Osteocyte (in vitro differentiated cells): ENCODE data around the gene CCDC78. TPM values are rescaled to one million over a fixed set of nuclear protein-coding genes. Genes with fewer than 3 reads are reported as not detected.

Experiments
- DNase-seq: peaks from one replicate; pipeline ENCODE4 v3.0.0; 2021; ENCODE audit warnings: mixed read lengths; ENCODE audit not compliant: unreplicated experiment; ENCODE audit errors: extremely low spot score
- H3K27ac Mint-ChIP-seq: one replicate; pipeline ENCODE4 v1.8.0; 2021; ENCODE audit warnings: mild to moderate bottlenecking, mixed read lengths; ENCODE audit not compliant: unreplicated experiment
- H3K27me3 Mint-ChIP-seq: one replicate; pipeline ENCODE4 v1.8.0; 2021; ENCODE audit warnings: mixed read lengths; ENCODE audit not compliant: unreplicated experiment
- H3K36me3 Mint-ChIP-seq: one replicate; pipeline ENCODE4 v1.8.0; 2021; ENCODE audit warnings: mixed read lengths; ENCODE audit not compliant: unreplicated experiment
- H3K4me1 Mint-ChIP-seq: one replicate; pipeline ENCODE4 v1.8.0; 2021; ENCODE audit warnings: mixed read lengths; ENCODE audit not compliant: unreplicated experiment
- H3K4me3 Mint-ChIP-seq: one replicate; pipeline ENCODE4 v1.8.0; 2021; ENCODE audit warnings: mild to moderate bottlenecking, moderate library complexity, mixed read lengths; ENCODE audit not compliant: unreplicated experiment
- H3K9me3 Mint-ChIP-seq: one replicate; pipeline ENCODE4 v1.8.0; 2021; ENCODE audit warnings: mixed read lengths; ENCODE audit not compliant: unreplicated experiment
- total RNA-seq: library from RNA; stranded (reverse); gene quantifications from 2 replicates; pipeline ENCODE4 v1.2.1, GENCODE V29; 2021
- TF ChIP-seq, protein P1 (sequence below): fragments of 200-600 bp; sonication (generic); IDR thresholded peaks from 2 replicates; pipeline ENCODE4 v1.5.0; 2021; ENCODE audit warnings: antibody characterized with exemption, mild to moderate bottlenecking, moderate library complexity

CCDC78 gene
- total RNA-seq, 1 donor from 2014 or later = 2.6 TPM

DNA sequence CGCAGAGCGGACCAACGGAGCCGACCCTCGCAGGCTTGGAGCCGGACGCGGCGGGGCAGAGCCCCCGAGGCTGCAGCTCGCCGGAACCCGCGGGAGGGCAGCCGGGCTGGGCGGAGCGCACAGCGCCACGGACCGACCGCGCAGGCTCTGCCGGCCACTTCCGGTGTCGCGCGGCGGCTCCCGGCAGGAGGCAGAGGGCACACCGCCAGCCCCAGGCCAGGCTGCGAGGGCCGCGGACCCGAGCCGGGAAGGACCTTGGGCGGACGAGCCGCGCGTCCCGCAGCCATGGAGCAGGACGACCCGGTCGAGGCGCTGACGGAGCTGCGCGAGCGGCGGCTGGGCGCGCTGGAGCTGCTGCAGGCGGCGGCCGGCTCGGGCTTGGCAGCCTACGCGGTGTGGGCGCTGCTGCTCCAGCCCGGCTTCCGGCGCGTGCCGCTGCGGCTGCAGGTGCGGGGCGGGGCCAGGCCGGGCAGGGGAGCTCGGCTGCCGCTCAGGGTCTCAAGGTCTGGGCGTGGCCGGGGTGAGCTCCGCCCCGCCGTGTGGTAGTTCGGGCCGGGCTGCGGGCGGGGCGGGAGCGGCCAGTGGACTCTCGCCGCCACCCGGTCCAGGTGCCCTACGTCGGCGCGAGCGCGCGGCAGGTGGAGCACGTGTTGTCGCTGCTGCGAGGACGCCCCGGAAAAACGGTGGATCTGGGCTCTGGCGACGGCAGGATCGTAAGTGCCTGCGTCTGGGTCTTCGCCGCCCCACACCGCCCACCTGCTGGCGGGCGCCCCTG lies 5.1 kb downstream of the CCDC78 start, which contains the start of gene ANTKMT:
Gene ANTKMT, plus strand, starts transcription at position 157 of the 775 bp plus-strand sequence. Its CDS starts 129 bp downstream, at position 286.
- TF ChIP-seq, protein P1, sequence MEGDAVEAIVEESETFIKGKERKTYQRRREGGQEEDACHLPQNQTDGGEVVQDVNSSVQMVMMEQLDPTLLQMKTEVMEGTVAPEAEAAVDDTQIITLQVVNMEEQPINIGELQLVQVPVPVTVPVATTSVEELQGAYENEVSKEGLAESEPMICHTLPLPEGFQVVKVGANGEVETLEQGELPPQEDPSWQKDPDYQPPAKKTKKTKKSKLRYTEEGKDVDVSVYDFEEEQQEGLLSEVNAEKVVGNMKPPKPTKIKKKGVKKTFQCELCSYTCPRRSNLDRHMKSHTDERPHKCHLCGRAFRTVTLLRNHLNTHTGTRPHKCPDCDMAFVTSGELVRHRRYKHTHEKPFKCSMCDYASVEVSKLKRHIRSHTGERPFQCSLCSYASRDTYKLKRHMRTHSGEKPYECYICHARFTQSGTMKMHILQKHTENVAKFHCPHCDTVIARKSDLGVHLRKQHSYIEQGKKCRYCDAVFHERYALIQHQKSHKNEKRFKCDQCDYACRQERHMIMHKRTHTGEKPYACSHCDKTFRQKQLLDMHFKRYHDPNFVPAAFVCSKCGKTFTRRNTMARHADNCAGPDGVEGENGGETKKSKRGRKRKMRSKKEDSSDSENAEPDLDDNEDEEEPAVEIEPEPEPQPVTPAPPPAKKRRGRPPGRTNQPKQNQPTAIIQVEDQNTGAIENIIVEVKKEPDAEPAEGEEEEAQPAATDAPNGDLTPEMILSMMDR = peak; percentile 7
- no peaks in the 10 kb centered on the region for H3K36me3 Mint-ChIP-seq
- peaks cover 18% of the 10 kb centered on the region for H3K4me1 Mint-ChIP-seq
- no peaks in the 10 kb centered on the region for H3K9me3 Mint-ChIP-seq
- H3K27me3 Mint-ChIP-seq = no peaks in the 10 kb centered on the region
- H3K27ac Mint-ChIP-seq = peak within 1 kb of the TSS; percentile 75
- DNase-seq = peak; percentile 92
- H3K4me3 Mint-ChIP-seq = peak within 1 kb of the TSS; percentile 79

DNA sequence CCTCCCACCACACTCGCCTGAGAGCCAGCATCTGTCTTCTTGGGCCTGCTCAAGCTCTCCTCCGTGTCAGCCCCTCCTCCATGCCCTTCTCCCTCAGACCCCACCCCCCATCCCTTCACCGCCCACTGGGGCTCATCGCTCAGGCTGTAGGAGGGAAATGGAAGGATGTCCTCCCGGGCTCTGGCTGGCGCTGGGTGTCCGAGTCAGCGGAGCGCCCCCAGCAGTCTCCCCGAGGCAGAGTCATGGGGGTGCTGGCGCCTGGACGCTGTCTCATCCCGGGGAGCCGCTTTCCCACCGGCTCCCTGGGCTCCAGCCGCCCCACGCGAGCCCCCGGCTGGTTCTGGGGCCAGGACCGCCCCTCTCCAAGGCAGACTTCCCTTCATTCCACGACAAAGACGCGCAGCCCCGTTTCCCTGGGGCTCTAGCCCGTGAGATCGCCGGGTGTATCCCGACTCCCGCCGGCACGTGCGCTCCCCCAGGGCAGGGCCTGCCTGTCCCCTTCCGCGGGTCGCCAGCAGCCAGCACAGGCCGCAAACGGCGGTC lies 5.7 kb downstream of the CCDC78 start:
- H3K4me3 Mint-ChIP-seq = peak overlapping the region; percentile 79
- peaks cover 22% of the 10 kb centered on the region for H3K4me1 Mint-ChIP-seq
- TF ChIP-seq, protein P1 = no peak
- no peaks in the 10 kb centered on the region for H3K36me3 Mint-ChIP-seq
- no peaks in the 10 kb centered on the region for H3K27me3 Mint-ChIP-seq
- no peaks in the 10 kb centered on the region for H3K9me3 Mint-ChIP-seq
- H3K27ac Mint-ChIP-seq = peak overlapping the region; percentile 75
- no peak for DNase-seq

DNA sequence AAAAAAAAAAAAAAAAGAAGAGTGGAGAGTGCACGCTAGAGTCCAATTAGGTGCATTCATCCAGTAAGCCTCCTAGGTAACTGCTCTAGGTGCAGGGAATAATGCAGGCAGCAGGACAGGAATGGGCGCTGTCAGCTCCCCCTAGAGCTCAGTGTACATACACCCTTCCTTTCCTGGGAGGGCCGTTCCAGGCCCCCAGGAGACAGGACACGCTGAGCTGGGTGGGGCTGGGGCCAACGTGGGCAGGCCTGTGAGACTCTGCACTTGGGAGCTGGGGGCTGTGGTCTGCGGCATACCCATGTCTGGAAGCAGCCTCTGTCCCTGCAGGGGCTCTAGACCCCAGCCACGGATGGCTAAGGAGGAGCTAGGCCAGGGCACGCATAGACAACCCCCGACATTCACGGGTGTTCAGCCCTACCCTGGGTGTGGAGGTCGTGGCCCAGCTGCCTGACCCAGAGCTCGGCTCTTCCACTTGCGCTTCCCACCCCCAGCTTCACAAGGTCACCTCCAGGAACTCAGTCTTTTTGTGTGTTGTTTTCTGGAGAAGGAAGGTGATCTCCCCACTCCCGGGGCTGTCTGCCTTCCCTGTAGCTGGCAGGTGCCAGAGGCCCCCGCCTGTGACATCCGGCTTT lies 6.3 kb downstream of the CCDC78 start:
- no peaks in the 10 kb centered on the region for H3K27me3 Mint-ChIP-seq
- H3K27ac Mint-ChIP-seq = peak overlapping the region; percentile 75
- no peaks in the 10 kb centered on the region for H3K9me3 Mint-ChIP-seq
- TF ChIP-seq, protein P1 = peak; percentile 19
- peak overlapping the region; percentile 79 for H3K4me3 Mint-ChIP-seq
- no peak for DNase-seq
- H3K4me1 Mint-ChIP-seq = peaks cover 22% of the 10 kb centered on the region
- no peaks in the 10 kb centered on the region for H3K36me3 Mint-ChIP-seq

GRCh38 chr16:718922-719321 lies 7.3 kb downstream of the CCDC78 start:
- no peaks in the 10 kb centered on the region for H3K36me3 Mint-ChIP-seq
- no peaks in the 10 kb centered on the region for H3K9me3 Mint-ChIP-seq
- TF ChIP-seq, protein P1 = no peak
- no peak for DNase-seq
- no peak overlapping the region for H3K27ac Mint-ChIP-seq
- H3K4me1 Mint-ChIP-seq = peaks cover 27% of the 10 kb centered on the region
- no peak overlapping the region for H3K4me3 Mint-ChIP-seq
- no peaks in the 10 kb centered on the region for H3K27me3 Mint-ChIP-seq

DNA sequence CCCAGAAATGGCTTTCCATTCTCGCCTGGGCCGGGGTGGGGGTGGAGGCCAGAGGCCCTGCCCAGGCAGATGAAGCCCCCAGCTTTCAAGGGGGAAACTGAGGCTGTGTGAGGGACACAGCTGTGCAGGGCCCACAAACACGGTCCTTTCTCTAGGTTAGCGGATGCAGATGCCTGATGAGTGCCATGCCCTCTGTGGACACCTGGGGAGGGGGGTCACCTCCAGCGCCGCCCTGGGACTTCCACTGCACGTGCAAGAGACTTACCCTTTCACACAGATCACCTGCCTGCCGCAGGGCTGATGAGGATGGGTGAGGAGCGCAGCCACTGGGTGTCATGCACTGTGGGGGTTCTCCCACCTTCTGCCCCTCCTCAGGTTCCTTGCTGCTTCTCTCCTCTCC lies 7.9 kb downstream of the CCDC78 start:
- TF ChIP-seq, protein P1 = no peak
- H3K4me3 Mint-ChIP-seq = no peak overlapping the region
- H3K36me3 Mint-ChIP-seq = no peaks in the 10 kb centered on the region
- no peaks in the 10 kb centered on the region for H3K27me3 Mint-ChIP-seq
- H3K9me3 Mint-ChIP-seq = no peaks in the 10 kb centered on the region
- H3K4me1 Mint-ChIP-seq = peaks cover 30% of the 10 kb centered on the region
- no peak overlapping the region for H3K27ac Mint-ChIP-seq
- DNase-seq = no peak
